LHCN-M2 (cell line): ENCODE results near the gene WNT7B. TPM values are rescaled to one million over a fixed set of nuclear protein-coding genes. Genes with fewer than 3 reads are reported as not detected.

ENCODE experiments used
- DNase-seq: peaks from one replicate; pipeline ENCODE4 v3.0.0-alpha.2; 2012; ENCODE audit warnings: low read depth
- total RNA-seq: library from RNA; depleted of rRNA; stranded (reverse); fragments of >200 nt; gene quantifications from 2 replicates; pipeline ENCODE4 v1.2.3, GENCODE V29; 2014

The WNT7B gene
- total RNA-seq, 1 experiment from 2014 or later = not detected

- DNase-seq = peak; percentile 81
Measured at GRCh38 chr22:45996241-45997076, 19.5 kb upstream of the WNT7B start.

DNA sequence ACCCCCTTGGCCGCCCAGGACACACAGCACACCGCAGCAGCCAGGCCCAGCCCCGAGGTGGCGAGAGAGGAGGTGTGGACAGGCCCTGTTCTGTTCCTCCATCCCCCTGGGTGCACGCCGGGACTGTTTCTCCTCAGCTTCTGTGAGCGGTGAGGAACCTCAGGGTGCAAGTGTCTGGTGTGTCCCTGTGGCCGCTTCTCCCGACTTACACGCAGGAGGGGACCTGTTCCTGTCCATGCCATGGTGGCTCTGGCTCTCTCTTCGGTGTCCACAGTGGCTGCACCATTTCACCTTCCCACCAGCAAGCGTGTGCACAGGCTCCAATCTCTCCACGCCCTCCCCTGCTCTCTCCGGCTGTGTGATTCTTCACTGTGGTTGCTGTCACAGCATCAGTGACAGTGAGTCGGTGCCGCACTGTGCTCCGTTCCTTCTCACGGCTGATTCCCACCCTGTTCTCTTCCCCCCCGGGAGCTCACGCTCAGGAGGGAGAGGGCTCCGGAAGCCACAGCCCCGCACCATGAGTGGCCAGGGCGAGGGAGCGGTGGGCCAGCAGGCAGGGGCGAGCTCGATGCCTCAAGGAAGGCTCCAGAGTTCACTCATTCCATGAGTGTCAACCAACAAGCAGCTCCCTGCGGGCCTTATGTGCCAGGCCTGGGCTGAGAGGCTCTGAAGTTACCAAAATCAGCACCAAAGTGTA is 18.6 kb upstream of the WNT7B start:
- DNase-seq = no peak

GRCh38 chr22:45994491-45995404 is 17.8 kb upstream of the WNT7B start:
- peak; percentile 71 for DNase-seq

- DNase-seq = no peak
Measured at GRCh38 chr22:45993841-45994240, 16.9 kb upstream of the WNT7B start.

DNA sequence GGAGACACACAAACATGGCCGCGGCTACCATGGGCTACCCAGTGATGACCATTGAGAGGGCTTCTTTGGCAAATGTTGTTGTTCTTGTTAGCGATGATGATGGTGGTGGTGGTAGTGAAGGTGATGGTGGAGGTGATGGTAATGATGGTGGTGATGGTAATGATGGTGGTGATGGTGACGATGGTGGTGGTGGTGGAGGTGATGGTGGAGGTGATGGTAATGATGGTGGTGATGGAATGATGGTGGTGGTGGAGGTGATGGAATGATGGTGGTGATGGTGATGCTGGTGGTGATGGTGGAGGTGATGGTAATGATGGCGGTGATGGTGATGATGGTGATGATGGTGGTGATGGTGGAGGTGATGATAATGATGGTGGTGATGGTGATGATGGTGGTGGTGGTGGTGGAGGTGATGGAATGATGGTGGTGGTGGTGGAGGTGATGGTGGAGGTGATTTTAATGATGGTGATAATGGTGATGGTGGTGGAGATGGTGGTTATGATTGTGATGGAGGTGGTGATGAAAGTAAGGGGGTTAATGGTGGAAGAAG is 16.3 kb upstream of the WNT7B start:
- DNase-seq = no peak

DNA sequence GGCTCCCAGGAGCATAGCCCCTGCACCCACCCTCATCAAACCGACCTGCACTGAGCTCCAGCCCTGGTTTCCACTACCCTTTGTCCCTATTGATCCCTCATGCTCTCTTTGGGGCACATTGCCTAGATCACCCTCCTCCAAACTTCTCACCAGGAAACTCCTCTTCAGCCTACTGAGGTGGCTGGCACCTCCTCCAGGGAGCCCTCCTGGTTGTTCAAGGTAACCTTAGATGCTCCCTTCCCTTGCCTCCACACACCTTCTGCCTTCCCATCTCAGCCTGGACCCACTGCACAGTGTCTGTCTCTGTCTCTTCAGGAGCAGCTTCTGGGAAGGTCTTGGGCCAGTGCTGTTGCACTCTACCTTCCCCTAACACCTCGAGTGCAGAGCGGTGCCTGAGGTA is 15.8 kb upstream of the WNT7B start:
- no peak for DNase-seq

DNA sequence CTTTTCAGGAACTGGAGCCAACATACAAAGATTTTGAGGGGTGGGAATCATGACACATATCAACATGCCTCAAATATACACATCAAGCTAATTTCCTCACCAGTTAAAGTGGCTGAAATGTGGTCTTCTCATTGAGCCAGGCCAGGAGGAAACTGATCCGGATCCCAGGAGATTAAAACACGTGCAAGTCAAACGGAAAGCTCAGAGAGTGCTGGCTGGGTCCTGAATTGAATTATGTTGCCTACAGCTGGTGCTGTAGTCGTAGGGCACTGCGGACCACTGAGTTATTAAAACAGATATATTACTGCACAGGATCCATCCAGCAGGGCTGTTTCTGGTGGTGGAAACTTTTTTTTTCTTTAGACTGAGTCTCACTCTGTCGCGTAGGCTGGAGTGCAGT is 14.1 kb upstream of the WNT7B start:
- no peak for DNase-seq

DNA sequence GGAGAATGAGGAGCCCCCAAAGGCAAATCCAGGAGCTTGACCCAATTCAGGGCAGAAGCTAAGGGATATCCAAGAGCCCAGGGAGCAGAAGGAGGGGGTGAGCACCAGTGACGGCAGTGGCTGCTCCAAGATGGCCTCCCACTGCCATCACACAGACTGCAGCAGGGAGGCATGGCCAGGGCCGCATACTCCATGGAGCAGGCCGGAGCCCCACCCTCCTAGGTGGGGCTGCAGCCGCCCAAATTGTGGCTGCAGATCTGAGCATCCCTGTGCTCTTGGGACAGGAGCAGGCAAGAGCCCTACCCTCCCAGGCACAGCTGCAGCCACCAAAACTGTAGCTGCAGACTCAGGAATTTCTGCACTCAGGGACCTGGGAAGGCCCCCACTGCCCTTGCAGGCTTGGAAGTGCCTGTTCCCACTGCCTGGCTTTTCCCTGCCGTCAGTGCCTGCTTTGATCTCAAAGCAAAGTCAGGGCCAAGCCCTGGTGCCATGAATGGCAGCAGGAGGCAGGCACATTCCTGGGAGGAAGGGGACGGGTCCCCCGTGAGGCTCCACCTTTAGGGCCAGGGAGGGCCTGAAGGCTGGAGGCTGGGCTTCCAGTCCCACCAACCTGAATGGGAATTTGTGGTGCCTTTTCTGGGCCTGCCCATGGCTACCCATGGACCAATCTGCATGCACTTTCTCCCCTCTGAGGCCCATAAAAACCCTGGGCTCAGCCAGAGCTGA is 10.3 kb upstream of the WNT7B start:
- no peak for DNase-seq

- no peak for DNase-seq
Measured at GRCh38 chr22:45984316-45984916, 7.5 kb upstream of the WNT7B start.

DNA sequence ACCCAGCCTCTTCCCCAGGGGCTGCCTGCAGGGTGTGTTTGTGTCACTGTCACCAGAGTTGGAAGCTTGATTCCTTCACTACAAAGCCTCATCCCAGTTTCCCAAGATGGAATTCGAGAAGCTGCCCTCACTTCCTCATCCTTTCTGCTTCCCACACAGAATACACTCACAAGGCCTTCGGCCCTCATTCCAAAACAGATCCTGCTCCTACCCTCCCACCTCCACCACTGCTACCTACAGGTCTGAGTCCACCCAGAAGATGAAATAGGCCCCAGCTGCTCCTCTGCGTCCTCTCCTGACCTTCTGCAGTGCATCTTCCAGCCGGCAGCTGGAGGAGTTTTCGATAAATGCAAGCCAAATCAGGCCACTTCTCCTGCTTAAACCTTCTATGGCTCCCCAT is 6.8 kb upstream of the WNT7B start:
- no peak for DNase-seq

GRCh38 chr22:45980761-45981160 is 3.8 kb upstream of the WNT7B start:
- DNase-seq = no peak

GRCh38 chr22:45980268-45980570 is 3.3 kb upstream of the WNT7B start:
- peak; percentile 21 for DNase-seq

GRCh38 chr22:45978275-45978713 is 1.3 kb upstream of the WNT7B start:
- DNase-seq = no peak

- no peak for DNase-seq
Measured at GRCh38 chr22:45977551-45978274, 751 bp upstream of the WNT7B start.

- no peak for DNase-seq
Measured at GRCh38 chr22:45976254-45977002, 534 bp downstream of the WNT7B start.

DNA sequence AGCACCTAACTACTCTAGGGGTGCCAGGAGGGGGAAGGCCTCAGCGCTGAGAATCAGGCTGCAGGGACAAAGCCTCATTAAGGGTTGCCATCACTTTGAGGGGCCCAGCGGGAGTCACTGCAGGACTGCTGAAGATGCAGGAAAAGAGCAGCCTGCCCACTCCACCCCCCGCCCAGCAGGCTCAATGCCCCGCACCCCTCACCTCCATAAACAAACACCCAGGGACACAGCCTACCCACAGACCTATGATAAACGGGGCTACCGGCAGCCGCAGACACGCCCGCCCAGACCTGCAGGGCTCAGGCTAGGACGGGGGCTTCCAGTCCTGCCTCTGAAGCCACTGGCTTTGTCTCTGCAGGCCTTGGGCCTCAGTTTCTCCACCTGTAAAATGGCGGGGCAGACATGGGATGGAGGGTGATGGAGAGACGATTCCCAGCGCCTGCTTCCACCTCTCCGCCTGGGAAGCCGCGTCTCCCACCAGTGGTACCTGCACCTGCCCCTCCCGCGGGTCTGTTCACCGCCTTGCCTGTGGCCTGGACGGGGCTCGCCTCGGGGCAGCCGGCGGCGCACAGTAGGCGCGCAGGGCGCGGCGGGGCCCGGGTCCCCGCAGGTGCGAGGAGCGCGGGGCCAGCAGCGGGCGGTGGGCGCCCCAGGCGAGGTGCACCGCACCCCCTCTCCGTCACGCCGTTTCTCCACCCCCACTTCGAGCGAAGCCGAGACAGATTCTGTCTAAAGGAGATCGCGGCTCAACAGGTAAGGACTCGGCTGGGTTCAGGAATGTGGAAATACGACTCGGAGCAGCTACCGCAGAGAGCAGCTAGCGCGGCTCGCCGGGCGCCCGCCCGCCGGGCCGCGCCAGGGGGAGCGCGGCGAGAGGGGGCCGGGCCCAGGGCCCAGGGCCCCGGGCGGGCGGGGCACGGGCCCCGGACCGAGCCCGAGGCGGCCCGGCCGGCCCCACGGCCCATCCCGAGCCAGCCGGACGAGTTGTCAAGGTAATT is 1.5 kb downstream of the WNT7B start:
- DNase-seq = no peak

GRCh38 chr22:45974498-45974897 is 2.5 kb downstream of the WNT7B start:
- DNase-seq = no peak

DNA sequence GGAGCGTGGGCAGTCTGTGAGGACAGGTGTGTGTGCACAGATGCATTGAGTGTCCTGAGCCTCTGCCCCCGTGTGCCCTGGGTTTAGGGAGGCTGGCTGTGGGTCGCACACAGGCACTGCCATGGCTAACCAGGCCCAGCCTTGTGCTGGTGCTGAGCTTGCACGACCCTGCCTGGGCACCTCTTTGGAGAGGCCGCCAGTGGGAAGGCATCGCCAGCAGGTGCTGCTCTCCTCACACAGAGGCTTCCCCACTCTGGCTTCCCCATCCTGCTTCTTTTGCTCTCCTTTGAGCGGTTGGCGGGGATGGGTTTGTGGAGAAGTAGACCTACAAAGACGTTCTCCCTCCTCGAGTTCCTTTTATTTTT is 4.1 kb downstream of the WNT7B start:
- DNase-seq = no peak
